Loucy (cell line): ENCODE data around the gene FSD2.

Experiments
- H2AFZ ChIP-seq: fragments of 200-600 bp; sonication (generic); 2 replicates; pipeline ENCODE4 v1.6.0; 2016; ENCODE audit warnings: antibody characterized with exemption, mild to moderate bottlenecking, low read length, moderate library complexity
- H3F3A ChIP-seq: fragments of 200-600 bp; 2 replicates; pipeline ENCODE4 v1.6.0; 2016; ENCODE audit warnings: antibody characterized with exemption, low read depth, mild to moderate bottlenecking
- H3K27me3 ChIP-seq: fragments of 200-600 bp; sonication (generic); 2 replicates; pipeline ENCODE4 v1.6.1; 2014; ENCODE audit warnings: low read length, mild to moderate bottlenecking; ENCODE audit not compliant: insufficient read depth, poor library complexity, severe bottlenecking
- H3K36me3 ChIP-seq: fragments of 200-600 bp; sonication (generic); 2 replicates; pipeline ENCODE4 v1.6.1; 2016; ENCODE audit warnings: low read length; ENCODE audit not compliant: insufficient read depth
- H3K4me1 ChIP-seq: fragments of 200-600 bp; sonication (generic); 2 replicates; pipeline ENCODE4 v1.5.1; 2014; ENCODE audit warnings: low read length, mild to moderate bottlenecking; ENCODE audit not compliant: insufficient read depth, poor library complexity, severe bottlenecking
- H3K4me2 ChIP-seq: fragments of 200-600 bp; sonication (generic); 2 replicates; pipeline ENCODE4 v1.6.0; 2014; ENCODE audit warnings: antibody characterized with exemption, low read length, low read depth, mild to moderate bottlenecking; ENCODE audit not compliant: poor library complexity, severe bottlenecking
- H3K4me3 ChIP-seq: fragments of 200-600 bp; sonication (generic); 2 replicates; pipeline ENCODE4 v1.5.1; 2014; ENCODE audit warnings: low read length, mild to moderate bottlenecking, mixed read lengths; ENCODE audit not compliant: poor library complexity, severe bottlenecking
- H3K79me2 ChIP-seq: fragments of 200-600 bp; sonication (generic); 2 replicates; pipeline ENCODE4 v1.6.1; 2014; ENCODE audit warnings: low read length; ENCODE audit not compliant: insufficient read depth
- H3K9ac ChIP-seq: fragments of 200-600 bp; sonication (generic); 2 replicates; pipeline ENCODE4 v1.6.0; 2014; ENCODE audit warnings: mild to moderate bottlenecking, low read depth, low read length, moderate library complexity; ENCODE audit not compliant: poor library complexity, severe bottlenecking
- H3K9me2 ChIP-seq: fragments of 200-600 bp; sonication (generic); replicated peaks from 2 replicates; pipeline ENCODE4 v1.6.1; 2016; ENCODE audit warnings: low read depth, low read length, mixed read lengths
- H3K9me3 ChIP-seq: fragments of 200-600 bp; sonication (generic); 2 replicates; pipeline ENCODE4 v1.6.1; 2014; ENCODE audit warnings: mild to moderate bottlenecking, antibody characterized with exemption, low read length, low read depth; ENCODE audit not compliant: insufficient read depth
- H4K20me1 ChIP-seq: fragments of 200-600 bp; sonication (generic); 2 replicates; pipeline ENCODE4 v1.6.0; 2014; ENCODE audit warnings: antibody characterized with exemption, low read length, mild to moderate bottlenecking; ENCODE audit not compliant: insufficient read depth, poor library complexity, severe bottlenecking
- EZH2phosphoT487 ChIP-seq: fragments of 200-600 bp; IDR thresholded peaks from 2 replicates; pipeline ENCODE4 v1.6.1; 2018; ENCODE audit warnings: antibody characterized with exemption, mild to moderate bottlenecking, moderate library complexity, borderline replicate concordance
- TF ChIP-seq, protein P1 (sequence below): fragments of 200-600 bp; sonication (generic); conservative IDR thresholded peaks from 2 replicates; pipeline ENCODE4 v1.5.1; 2014; ENCODE audit warnings: mild to moderate bottlenecking, antibody characterized with exemption, low read length

Gene FSD2

DNA sequence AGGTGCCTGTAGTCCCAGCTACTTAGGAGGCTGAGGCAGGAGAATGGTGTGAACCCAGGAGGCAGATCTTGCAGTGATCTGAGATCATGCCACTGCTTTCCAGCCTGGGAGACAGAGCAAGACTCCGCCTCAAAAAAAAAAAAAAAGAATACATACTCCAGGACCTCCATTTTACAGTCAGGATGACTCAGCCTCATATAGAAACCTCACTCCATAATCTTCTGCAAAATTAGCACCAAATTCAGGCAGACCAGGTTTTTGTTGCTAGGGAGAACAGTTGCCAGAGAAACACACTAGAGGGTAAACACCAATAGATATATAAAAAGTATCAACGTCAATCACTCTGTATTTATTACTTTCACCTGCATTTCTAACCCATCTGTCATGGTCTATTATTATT, 67.9 kb downstream of the FSD2 start:
- Histone ChIP-seq H3K27me3 (no peaks in the 10 kb centered on the region), H4K20me1 (no peaks in the 10 kb centered on the region), H3K9ac (no peak overlapping the region), H3K4me3 (no peak overlapping the region), H2AFZ (no peak overlapping the region), H3K4me2 (no peak overlapping the region), H3K9me3 (no peaks in the 10 kb centered on the region), H3K9me2 (no peaks in the 10 kb centered on the region), H3F3A (no peaks in the 10 kb centered on the region), H3K4me1 (no peaks in the 10 kb centered on the region), H3K79me2 (no peaks in the 10 kb centered on the region), H3K36me3 (no peaks in the 10 kb centered on the region)
- TF ChIP-seq, protein P1, sequence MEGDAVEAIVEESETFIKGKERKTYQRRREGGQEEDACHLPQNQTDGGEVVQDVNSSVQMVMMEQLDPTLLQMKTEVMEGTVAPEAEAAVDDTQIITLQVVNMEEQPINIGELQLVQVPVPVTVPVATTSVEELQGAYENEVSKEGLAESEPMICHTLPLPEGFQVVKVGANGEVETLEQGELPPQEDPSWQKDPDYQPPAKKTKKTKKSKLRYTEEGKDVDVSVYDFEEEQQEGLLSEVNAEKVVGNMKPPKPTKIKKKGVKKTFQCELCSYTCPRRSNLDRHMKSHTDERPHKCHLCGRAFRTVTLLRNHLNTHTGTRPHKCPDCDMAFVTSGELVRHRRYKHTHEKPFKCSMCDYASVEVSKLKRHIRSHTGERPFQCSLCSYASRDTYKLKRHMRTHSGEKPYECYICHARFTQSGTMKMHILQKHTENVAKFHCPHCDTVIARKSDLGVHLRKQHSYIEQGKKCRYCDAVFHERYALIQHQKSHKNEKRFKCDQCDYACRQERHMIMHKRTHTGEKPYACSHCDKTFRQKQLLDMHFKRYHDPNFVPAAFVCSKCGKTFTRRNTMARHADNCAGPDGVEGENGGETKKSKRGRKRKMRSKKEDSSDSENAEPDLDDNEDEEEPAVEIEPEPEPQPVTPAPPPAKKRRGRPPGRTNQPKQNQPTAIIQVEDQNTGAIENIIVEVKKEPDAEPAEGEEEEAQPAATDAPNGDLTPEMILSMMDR, result no peak
- no peak for TF ChIP-seq EZH2phosphoT487

DNA sequence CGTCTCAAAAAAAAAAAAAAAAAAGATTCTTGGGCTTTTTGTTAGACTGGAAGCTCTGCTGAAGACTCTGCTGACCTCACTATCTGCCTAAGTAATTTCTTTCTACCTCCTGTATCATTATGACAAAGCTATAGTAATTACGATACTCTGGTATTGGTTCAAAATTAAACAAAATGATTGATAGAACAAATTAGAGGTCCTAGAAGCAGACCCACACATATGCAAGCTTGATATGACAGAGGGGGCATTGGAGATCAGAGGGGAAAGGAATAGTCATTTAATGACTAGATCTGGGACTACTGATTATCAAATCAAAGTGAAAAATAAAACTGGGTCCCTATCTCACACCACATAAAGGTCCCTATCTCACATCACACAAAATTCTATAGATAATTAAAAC, 74.3 kb downstream of the FSD2 start:
- H3K27me3 ChIP-seq, result no peaks in the 10 kb centered on the region
- H2AFZ ChIP-seq, result no peak overlapping the region
- no peaks in the 10 kb centered on the region for H3K79me2 ChIP-seq
- no peaks in the 10 kb centered on the region for H3K9me2 ChIP-seq
- no peaks in the 10 kb centered on the region for H3K9me3 ChIP-seq
- H3K4me3 ChIP-seq, result no peak overlapping the region
- H3K36me3 ChIP-seq, result no peaks in the 10 kb centered on the region
- no peaks in the 10 kb centered on the region for H3K4me1 ChIP-seq
- no peaks in the 10 kb centered on the region for H3F3A ChIP-seq
- no peak for TF ChIP-seq EZH2phosphoT487
- TF ChIP-seq, protein P1, result no peak
- no peak overlapping the region for H3K9ac ChIP-seq
- no peaks in the 10 kb centered on the region for H4K20me1 ChIP-seq
- H3K4me2 ChIP-seq, result no peak overlapping the region

DNA sequence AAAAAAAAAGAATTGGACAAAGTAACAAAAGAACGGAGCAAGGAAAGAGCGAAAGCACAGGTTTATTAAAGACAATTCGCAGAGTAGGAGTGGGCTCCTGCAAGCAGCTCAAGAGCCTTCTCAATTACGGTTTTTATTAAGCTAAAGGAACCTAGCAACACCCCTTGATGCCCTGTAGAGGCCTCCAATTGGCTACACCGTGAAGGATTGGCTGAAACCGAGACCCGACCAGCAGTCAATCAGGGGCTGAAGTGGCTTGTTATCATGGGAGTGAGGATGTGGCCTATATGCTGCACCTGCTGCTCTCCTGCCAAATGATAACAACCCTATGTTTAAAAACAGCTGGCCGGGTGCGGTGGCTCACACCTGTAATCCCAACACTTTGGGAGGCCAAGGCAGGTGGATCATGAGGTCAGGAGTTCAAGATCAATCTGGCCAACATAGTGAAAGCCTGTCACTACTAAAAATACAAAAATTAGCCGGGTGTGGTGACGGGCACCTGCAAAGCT, 75.8 kb downstream of the FSD2 start:
- no peaks in the 10 kb centered on the region for H3K27me3 ChIP-seq
- no peak overlapping the region for H3K4me3 ChIP-seq
- no peak overlapping the region for H2AFZ ChIP-seq
- no peaks in the 10 kb centered on the region for H3K79me2 ChIP-seq
- no peaks in the 10 kb centered on the region for H4K20me1 ChIP-seq
- no peaks in the 10 kb centered on the region for H3K36me3 ChIP-seq
- no peak for TF ChIP-seq EZH2phosphoT487
- TF ChIP-seq, protein P1, result no peak
- H3K9me3 ChIP-seq, result no peaks in the 10 kb centered on the region
- no peaks in the 10 kb centered on the region for H3K4me1 ChIP-seq
- H3F3A ChIP-seq, result no peaks in the 10 kb centered on the region
- H3K9ac ChIP-seq, result no peak overlapping the region
- no peaks in the 10 kb centered on the region for H3K9me2 ChIP-seq
- H3K4me2 ChIP-seq, result no peak overlapping the region
